Mesenchymal stem cell (in vitro differentiated cells and primary cell): ENCODE data around the gene SLC26A8.
"Not testable (repeated sequence)": the region's sequence is repeated elsewhere in the genome, so short reads cannot be mapped to it uniquely, and the experiment has no call there.

Experiments used
- DNase-seq: peaks from one replicate; pipeline ENCODE4 v3.0.0-alpha.2; 2013
- H2AFZ ChIP-seq: one replicate; pipeline ENCODE4 v1.6.1; 2013; ENCODE audit warnings: low read depth, mild to moderate bottlenecking, control low read depth, inconsistent platforms, low read length, moderate library complexity
- H2AK5ac ChIP-seq: 2 replicates; pipeline ENCODE4 v1.6.1; 2013; ENCODE audit warnings: low read length, moderate library complexity, mild to moderate bottlenecking, inconsistent platforms; ENCODE audit not compliant: severe bottlenecking
- H2BK120ac ChIP-seq: one replicate; pipeline ENCODE4 v1.6.1; 2013; ENCODE audit warnings: low read depth, mild to moderate bottlenecking, inconsistent platforms, low read length, moderate library complexity
- H2BK12ac ChIP-seq, 2 experiments: one replicate each; pipeline ENCODE4 v1.6.1; 2013; ENCODE audit warnings: inconsistent platforms in 2 of 2, low read length in 2 of 2, mild to moderate bottlenecking in 2 of 2, moderate library complexity in 2 of 2, control low read depth in 1 of 2
- H2BK15ac ChIP-seq: one replicate; pipeline ENCODE4 v1.6.1; 2013; ENCODE audit warnings: mild to moderate bottlenecking, low read depth, inconsistent platforms; ENCODE audit not compliant: poor library complexity, severe bottlenecking
- H2BK5ac ChIP-seq: 2 replicates; pipeline ENCODE4 v1.6.1; 2013; ENCODE audit warnings: low read depth, mild to moderate bottlenecking, low read length, control low read depth, inconsistent platforms; ENCODE audit not compliant: poor library complexity, severe bottlenecking
- H3K14ac ChIP-seq, 2 experiments: one replicate each; pipeline ENCODE4 v1.6.1; 2013; ENCODE audit warnings: inconsistent platforms in 2 of 2, low read length in 2 of 2, control low read depth in 1 of 2, mild to moderate bottlenecking in 1 of 2, moderate library complexity in 1 of 2
- H3K18ac ChIP-seq, 2 experiments: one replicate each; pipeline ENCODE4 v1.6.1; 2013; ENCODE audit warnings: inconsistent platforms in 2 of 2, low read length in 2 of 2, control low read depth in 1 of 2, low read depth in 1 of 2, mild to moderate bottlenecking in 1 of 2
- H3K23ac ChIP-seq, 2 experiments: one replicate each; pipeline ENCODE4 v1.6.1; 2013; ENCODE audit warnings: inconsistent platforms in 2 of 2, low read length in 2 of 2, mild to moderate bottlenecking in 2 of 2, moderate library complexity in 2 of 2, control low read depth in 1 of 2
- H3K27ac ChIP-seq: 2 replicates; pipeline ENCODE4 v1.5.1; 2013; ENCODE audit warnings: mild to moderate bottlenecking, moderate library complexity, low read length, control low read depth, inconsistent platforms; ENCODE audit not compliant: poor library complexity, severe bottlenecking
- H3K27me3 ChIP-seq, 2 experiments: 2 replicates each; pipeline versions ENCODE4 v1.6.1 to v1.7.0; 2013; ENCODE audit warnings: low read length in 2 of 2, mild to moderate bottlenecking in 2 of 2, moderate library complexity in 2 of 2, control low read depth in 1 of 2, inconsistent platforms in 1 of 2; ENCODE audit not compliant: control insufficient read depth in 1 of 2, insufficient read depth in 1 of 2
- H3K36me3 ChIP-seq, 2 experiments: 2 replicates each; pipeline versions ENCODE4 v1.6.1 to v1.7.0; 2013; ENCODE audit warnings: low read length in 2 of 2, control low read depth in 1 of 2, inconsistent platforms in 1 of 2, low read depth in 1 of 2, mild to moderate bottlenecking in 1 of 2; ENCODE audit not compliant: insufficient read depth in 2 of 2, control insufficient read depth in 1 of 2
- H3K4ac ChIP-seq, 2 experiments: one replicate each; pipeline ENCODE4 v1.6.1; 2013; ENCODE audit warnings: inconsistent platforms in 2 of 2, low read length in 2 of 2, mild to moderate bottlenecking in 2 of 2, moderate library complexity in 2 of 2, control low read depth in 1 of 2, low read depth in 1 of 2
- H3K4me1 ChIP-seq: 2 replicates; pipeline ENCODE4 v1.6.1; 2013; ENCODE audit warnings: low read depth, low read length, control low read depth; ENCODE audit not compliant: control insufficient read depth, insufficient read depth
- H3K4me2 ChIP-seq: 2 replicates; pipeline ENCODE4 v1.6.1; 2013; ENCODE audit warnings: low read length, mild to moderate bottlenecking, inconsistent platforms; ENCODE audit not compliant: poor library complexity, severe bottlenecking
- H3K4me3 ChIP-seq, 2 experiments: 2 replicates each; pipeline versions ENCODE4 v1.5.1 to v1.7.0; 2013; ENCODE audit warnings: low read length in 2 of 2, mild to moderate bottlenecking in 2 of 2, control low read depth in 1 of 2, low read depth in 1 of 2; ENCODE audit not compliant: insufficient read depth in 1 of 2
- H3K79me1 ChIP-seq: replicated peaks from 2 replicates; pipeline ENCODE4 v1.6.1; 2013; ENCODE audit warnings: mild to moderate bottlenecking, control low read depth, low read length, inconsistent platforms; ENCODE audit not compliant: poor library complexity, severe bottlenecking
- H3K9ac ChIP-seq: 2 replicates; pipeline ENCODE4 v1.7.0; 2013; ENCODE audit warnings: mild to moderate bottlenecking, low read length, moderate library complexity
- H3K9me3 ChIP-seq: 2 replicates; pipeline ENCODE4 v1.7.0; 2013; ENCODE audit warnings: mild to moderate bottlenecking, low read length; ENCODE audit not compliant: control insufficient read depth
- H4K8ac ChIP-seq: one replicate; pipeline ENCODE4 v1.6.1; 2013; ENCODE audit warnings: inconsistent platforms, mild to moderate bottlenecking, low read length, moderate library complexity
- H4K91ac ChIP-seq: one replicate; pipeline ENCODE4 v1.6.1; 2013; ENCODE audit warnings: mild to moderate bottlenecking, low read length, inconsistent platforms
- WGBS: methylation state at CpG from one replicate; pipeline ENCODE4 v1.1.7; 2013; ENCODE audit warnings: mixed read lengths; 5-methylcytosine and 5-hydroxymethylcytosine counted together

SLC26A8 gene

GRCh38 chr6:35931873-35932272 is 92.6 kb downstream of the SLC26A8 start:
- not testable (repeated sequence) for H3K79me1 ChIP-seq, H3K23ac ChIP-seq, H2AK5ac ChIP-seq, H3K9me3 ChIP-seq, H2BK120ac ChIP-seq, DNase-seq, H3K27me3 ChIP-seq, H3K14ac ChIP-seq, H3K4ac ChIP-seq, H4K8ac ChIP-seq, H3K18ac ChIP-seq, H4K91ac ChIP-seq, H3K9ac ChIP-seq, H3K4me3 ChIP-seq, H2BK5ac ChIP-seq, H3K27ac ChIP-seq, H2BK12ac ChIP-seq, H2AFZ ChIP-seq, H3K4me2 ChIP-seq, H3K36me3 ChIP-seq, H2BK15ac ChIP-seq, H3K4me1 ChIP-seq
- 92% methylated on average over 9 of the region's 10 CpGs for WGBS

GRCh38 chr6:35931120-35931561 is 93.3 kb downstream of the SLC26A8 start:
- Histone ChIP-seq H3K4me2 (peak overlapping the region; percentile 52), H3K4me1 (peaks cover 6% of the 10 kb centered on the region), H2BK12ac (no peak overlapping the region), H3K4me3 (no peak overlapping the region), H3K36me3 (no peaks in the 10 kb centered on the region), H4K8ac (no peak overlapping the region), H3K14ac (peak overlapping the region in 1 of 2 experiments; percentile 75), H3K9me3 (no peaks in the 10 kb centered on the region), H3K79me1 (no peaks in the 10 kb centered on the region), H2BK120ac (no peak overlapping the region), H3K4ac (no peak overlapping the region), H4K91ac (no peak overlapping the region), H2BK15ac (no peak overlapping the region), H3K27ac (no peak overlapping the region), H2BK5ac (no peak overlapping the region), H3K27me3 (peaks cover 0 to 5% of the 10 kb centered on the region in 2 experiments), H3K9ac (no peak overlapping the region), H2AFZ (peak overlapping the region; percentile 61), H2AK5ac (no peak overlapping the region), H3K18ac (no peak overlapping the region), H3K23ac (no peak overlapping the region)
- no peak for DNase-seq
- WGBS, result 14% methylated on average over 25 of the region's 30 CpGs

- H3K27ac ChIP-seq, result no peak overlapping the region
- no peak overlapping the region for H3K23ac ChIP-seq
- no peak overlapping the region for H3K4me3 ChIP-seq
- H2AFZ ChIP-seq, result no peak overlapping the region
- no peak overlapping the region for H3K18ac ChIP-seq
- no peak overlapping the region for H2BK120ac ChIP-seq
- H2BK15ac ChIP-seq, result no peak overlapping the region
- no peak for DNase-seq
- no peak overlapping the region for H4K91ac ChIP-seq
- peaks cover 2% of the 10 kb centered on the region for H3K79me1 ChIP-seq
- H4K8ac ChIP-seq, result no peak overlapping the region
- WGBS, result no CpG with 5 or more reads among the region's 1 CpG
- H3K14ac ChIP-seq, result no peak overlapping the region
- H3K4me2 ChIP-seq, result no peak overlapping the region
- H2AK5ac ChIP-seq, result no peak overlapping the region
- H3K4ac ChIP-seq, result no peak overlapping the region
- peaks cover 6% of the 10 kb centered on the region for H3K4me1 ChIP-seq
- no peak overlapping the region for H2BK12ac ChIP-seq
- no peak overlapping the region for H2BK5ac ChIP-seq
- no peaks in the 10 kb centered on the region for H3K9me3 ChIP-seq
- no peak overlapping the region for H3K9ac ChIP-seq
- H3K36me3 ChIP-seq, result no peaks in the 10 kb centered on the region
- H3K27me3 ChIP-seq, result peaks cover 0 to 5% of the 10 kb centered on the region in 2 experiments
These were observed 94.8 kb downstream of the SLC26A8 start for GRCh38 chr6:35929601-35930000.

- 71% methylated on average over 2 of the region's 2 CpGs for WGBS
These were observed 97.8 kb downstream of the SLC26A8 start for GRCh38 chr6:35926509-35927215.

More at GRCh38 chr6:35926509-35927215, 97.8 kb downstream of the SLC26A8 start:
- Histone ChIP-seq H3K9me3 (no peaks in the 10 kb centered on the region), H3K36me3 (no peaks in the 10 kb centered on the region), H3K18ac (no peak overlapping the region), H3K79me1 (peaks cover 7% of the 10 kb centered on the region), H3K27me3 (peaks cover 0 to 5% of the 10 kb centered on the region in 2 experiments), H3K4me1 (peaks cover 8% of the 10 kb centered on the region), H3K27ac (no peak overlapping the region), H3K4me2 (no peak overlapping the region), H2AFZ (no peak overlapping the region), H4K8ac (no peak overlapping the region), H3K4me3 (no peak overlapping the region), H2AK5ac (no peak overlapping the region), H3K9ac (no peak overlapping the region), H3K23ac (no peak overlapping the region), H2BK15ac (no peak overlapping the region), H2BK12ac (no peak overlapping the region), H3K4ac (no peak overlapping the region), H2BK5ac (no peak overlapping the region), H2BK120ac (no peak overlapping the region), H4K91ac (no peak overlapping the region), H3K14ac (no peak overlapping the region)
- no peak for DNase-seq
